Measurements from ENCODE around the gene TPST1.
"Not testable (repeated sequence)": the region's sequence is repeated elsewhere in the genome, so short reads cannot be mapped to it uniquely, and the experiment has no call there.

The TPST1 gene

DNA sequence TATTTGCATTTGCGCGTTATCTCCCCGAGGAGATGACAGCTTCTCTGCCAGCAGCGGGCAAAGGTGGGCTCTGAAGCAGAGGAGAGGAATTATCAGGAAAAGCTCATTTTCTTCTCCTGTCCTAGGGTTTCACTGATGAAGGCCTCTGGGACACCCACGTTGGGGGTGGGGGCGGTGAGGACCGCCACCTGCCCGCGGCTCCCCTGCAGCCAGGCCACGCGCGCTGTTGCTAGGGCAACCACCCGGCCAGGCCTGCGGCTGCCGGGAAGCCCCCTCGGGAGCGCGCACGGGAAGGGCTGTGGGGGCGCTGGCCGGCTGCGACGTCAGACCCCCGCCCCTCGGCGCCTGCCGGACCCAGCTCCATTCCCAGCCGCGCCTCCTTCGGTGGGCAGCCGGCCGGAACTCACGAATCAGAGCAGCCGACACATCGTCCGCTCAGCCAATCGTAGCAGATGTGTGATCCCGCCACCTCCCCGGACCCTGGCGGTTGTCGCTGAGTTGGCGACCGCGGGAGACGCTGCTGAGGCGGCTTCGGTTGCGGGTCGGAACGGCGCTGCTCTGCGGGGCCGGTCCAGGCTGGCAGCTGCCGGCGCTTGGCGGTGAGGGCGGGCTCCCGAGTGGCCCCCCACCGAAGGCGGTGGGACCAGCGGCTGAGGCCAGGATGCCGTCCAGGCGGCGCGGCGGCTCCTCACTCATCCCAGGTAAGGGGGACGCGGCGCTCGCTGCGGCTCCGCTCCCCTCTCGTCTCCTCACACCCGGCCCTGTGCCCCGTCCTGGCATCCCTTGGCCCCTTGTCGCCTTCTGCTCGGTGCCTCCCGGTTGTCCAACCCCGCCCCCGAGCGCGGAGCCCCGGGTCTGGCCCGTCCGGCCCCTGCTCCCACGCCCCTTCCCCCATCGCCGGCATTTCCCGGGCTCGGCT lies at the start of gene TPST1:
TSS of gene TPST1 (plus strand) at position 513 of the 919 bp plus-strand sequence. CDS start 35,092 bp downstream, outside the sequence.
- peak; percentile 96 for DNase-seq

- DNase-seq = not testable (repeated sequence)
Observed at GRCh38 chr7:66156035-66156434, 49.1 kb upstream of the TPST1 start.

DNA sequence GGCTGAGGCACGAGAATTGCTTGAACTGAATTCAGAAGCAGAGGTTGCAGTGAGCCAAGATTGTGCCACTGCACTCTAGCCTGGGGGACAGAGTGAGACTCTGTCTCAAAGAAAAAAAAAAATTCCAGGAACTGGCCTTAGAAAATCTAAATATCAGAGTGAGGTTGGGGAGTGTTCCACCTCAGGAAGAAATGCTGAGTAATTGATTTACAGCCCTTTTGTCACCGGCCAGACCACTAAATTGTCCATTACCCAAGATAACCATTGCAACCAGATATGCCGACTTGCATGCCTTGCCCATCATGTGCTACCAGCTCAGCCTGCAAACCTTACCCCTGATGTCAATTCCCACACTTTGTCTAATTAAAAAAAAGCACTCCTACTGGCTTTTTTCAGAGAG lies 48.1 kb upstream of the TPST1 start:
- no peak for DNase-seq

DNA sequence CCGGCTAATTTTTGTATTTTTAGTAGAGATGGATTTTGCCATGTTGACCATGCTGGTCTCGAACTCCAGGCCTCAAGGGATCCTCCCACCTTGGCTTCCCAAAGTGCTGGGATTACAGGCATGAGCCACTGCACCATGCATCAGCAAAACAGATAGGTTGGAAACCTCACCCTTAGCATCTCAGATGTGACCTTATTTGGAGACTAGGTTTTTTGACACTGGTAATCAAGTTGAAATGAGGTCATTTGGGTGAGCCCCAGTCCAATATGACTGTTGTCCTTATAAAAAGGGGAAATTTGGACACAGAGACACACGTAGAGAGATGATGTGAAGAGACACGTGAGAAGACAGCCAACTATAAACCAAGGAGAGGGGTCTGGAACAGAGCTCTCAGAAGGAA lies 42.5 kb upstream of the TPST1 start:
- DNase-seq = no peak

- DNase-seq = no peak
Observed at GRCh38 chr7:66163186-66163610, 41.9 kb upstream of the TPST1 start.

DNA sequence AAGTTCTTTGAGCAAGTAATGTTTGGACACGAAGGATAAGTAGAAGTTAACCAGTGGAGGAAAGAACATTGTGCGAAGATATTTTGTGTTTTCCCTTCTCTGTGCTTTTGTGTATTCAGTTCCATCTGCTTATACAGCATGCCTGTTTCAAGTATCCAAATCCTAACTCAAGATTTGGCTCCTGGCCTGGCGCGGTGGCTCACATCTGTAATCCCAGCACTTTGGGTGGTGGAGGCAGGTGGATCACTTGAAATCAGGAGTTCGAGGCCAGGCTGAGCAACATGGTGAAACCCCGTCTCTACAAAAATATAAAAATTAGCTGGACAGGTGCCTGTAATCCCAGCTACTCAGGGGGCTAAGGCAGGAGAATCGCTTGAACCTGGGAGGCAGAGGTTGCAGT lies 40.8 kb upstream of the TPST1 start:
- no peak for DNase-seq

GRCh38 chr7:66167773-66168387 lies 37.3 kb upstream of the TPST1 start:
- no peak for DNase-seq

DNA sequence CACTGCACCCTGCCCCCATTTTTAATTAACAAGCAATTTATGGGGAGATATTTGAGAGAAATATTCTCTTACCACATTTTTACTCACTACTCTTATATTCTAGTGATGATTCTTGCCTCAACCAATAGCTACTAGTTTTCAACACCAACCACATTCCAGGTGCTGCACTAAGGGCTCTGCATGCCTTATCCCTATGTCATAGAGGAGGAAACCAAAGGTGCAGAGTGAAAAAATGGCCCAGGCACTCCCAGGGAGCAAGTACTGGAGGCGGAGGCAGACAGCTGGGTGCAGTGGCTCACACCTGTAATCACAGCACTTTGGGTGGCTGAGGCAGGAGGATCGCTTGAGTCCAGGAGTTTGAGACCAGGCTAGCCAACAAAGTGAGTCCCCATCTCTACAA lies 35.5 kb upstream of the TPST1 start:
- no peak for DNase-seq

DNA sequence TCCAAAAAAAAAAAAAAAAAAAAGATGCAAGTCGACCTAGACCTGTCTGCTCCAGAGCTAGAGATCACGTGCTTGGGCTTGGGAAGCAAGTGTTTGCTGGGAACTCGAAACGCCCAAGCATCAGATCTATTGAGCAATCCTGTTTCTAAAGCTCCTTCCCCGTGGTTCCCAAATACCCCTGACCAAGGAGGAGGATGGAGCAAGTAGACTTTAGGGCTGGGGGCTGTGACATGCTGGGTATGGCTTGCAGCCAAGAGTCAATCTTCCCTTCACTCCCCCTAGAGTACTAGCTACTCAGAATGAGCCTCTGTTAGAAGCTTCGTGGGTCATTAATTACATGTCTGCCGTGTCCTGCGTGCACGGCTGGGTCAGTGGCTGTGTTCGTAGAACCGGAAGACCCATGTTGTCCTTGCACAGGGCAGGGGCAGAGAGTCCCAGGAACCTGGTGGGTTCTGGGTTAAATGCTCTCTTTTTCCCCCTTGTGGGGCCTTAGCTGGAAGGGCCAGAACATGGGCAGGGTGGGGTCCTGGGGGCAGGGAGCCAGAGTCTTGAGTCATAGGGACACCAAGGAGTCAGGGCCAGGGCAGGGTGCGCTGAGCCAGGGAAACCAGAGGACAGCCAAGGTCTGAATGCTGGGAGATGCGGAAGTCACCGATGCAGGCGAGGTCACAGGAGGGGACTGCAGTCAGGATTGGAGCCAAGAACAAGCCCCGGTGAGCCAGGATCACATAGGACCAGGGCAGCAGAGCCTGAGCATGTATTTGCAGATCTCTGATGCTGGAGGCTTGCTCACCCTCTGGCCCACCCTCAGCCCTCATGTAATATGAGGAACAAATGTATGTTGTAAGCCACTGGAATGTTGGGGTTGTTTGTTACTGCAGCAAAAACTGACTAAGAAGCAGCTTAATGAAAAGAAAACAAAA lies 34.6 kb upstream of the TPST1 start:
- DNase-seq = no peak

DNA sequence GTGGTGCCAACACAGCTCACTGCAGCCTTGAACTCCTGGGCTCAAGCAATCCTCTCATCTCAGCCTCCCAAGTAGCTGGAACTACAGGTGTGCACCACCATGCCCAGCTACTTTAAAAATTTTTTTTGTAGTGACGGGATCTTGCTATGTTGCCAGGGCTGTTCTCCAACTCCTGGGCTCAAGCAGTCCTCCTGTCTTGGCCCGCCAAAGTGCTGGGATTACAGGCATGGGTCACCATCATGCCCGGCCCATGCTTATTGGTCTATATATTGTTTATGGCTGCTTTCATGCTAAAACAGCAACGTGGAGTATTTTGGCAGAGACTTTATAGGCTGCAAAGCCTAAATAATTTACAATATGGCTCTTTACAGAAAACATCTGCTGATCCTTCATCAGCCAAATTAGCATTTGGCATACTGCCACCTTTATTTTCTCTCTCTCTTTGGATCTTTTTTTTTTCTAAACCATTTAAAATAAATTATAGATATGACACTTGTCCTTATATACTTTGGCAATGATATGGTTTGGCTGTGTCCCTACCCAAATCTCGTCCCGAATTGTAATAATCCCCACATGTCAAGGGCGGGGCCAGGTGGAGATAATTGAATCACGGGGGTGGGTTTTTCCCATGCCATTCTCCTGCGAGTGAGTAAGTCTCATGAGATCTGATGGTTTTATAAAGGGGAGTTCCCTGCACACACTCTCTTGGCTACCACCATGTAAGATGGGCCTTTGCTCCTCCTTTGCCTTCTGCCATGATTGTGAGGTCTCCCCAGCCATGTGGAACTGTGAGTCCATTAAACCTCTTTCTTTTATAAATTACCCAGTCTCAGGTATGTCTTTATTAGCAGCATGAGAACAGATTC lies 32.4 kb upstream of the TPST1 start:
- not testable (repeated sequence) for DNase-seq

DNA sequence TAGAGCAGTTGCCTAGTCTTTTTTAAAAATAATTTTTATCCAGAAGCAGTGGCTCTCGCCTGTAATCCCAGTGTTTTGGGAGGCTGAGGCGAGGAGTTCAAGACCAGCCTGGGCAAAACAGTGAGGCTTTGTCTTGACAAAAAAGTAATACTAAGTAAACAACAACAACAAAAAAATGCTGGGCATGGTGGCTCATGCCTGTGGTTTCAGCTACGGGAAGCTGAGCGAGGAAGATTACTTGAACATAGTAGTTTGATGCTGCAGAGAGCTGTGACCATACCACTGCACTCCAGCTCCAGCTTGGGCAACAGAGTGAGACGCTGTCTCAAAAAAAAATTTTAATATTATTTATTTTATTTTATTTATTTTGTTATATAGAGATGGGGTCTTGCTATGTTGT lies 31.3 kb upstream of the TPST1 start:
- no peak for DNase-seq

GRCh38 chr7:66175006-66175405 lies 30.1 kb upstream of the TPST1 start:
- DNase-seq = not testable (repeated sequence)

DNA sequence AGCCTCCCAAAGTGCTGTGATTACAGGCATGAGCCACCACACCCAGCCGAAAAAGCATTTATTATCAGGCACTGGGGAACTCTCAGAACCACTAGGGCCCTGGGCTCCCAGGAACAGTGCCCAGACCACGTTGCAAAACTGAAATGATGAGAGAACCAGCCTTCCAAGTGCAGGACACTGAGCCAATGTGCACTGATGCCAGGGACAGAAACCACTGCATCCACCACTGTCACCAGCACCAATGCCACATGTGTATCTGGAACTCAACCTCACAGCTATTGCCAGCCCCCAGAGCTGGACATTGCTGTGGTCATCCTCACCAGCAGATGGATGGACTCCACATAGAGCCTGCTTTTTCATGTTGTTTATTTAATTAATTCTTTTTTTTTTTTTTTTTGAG lies 28.2 kb upstream of the TPST1 start:
- no peak for DNase-seq

GRCh38 chr7:66178258-66178657 lies 26.9 kb upstream of the TPST1 start:
- no peak for DNase-seq

DNA sequence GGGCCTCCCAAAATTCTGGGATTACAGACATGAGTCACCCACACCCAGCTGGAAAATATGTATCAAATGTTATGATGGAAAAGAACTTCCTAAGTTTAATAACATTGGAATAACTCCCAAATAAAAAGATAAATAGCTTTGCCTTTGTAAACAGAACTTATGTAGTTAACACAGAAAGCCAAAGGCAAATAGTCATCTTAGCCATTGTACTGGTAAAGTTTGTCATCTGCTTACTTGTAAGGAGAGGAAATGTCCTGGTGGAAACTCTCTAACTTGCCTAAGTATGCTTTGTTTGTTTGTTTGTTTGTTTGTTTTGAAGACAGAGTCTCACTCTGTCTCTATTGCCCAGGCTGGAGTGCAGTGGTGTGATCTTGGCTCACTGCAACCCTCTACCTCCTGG lies 23.8 kb upstream of the TPST1 start:
- DNase-seq = no peak

GRCh38 chr7:66181845-66182244 lies 23.3 kb upstream of the TPST1 start:
- DNase-seq = no peak

- DNase-seq = no peak
Observed at GRCh38 chr7:66182920-66183319, 22.2 kb upstream of the TPST1 start.

- no peak for DNase-seq
Observed at GRCh38 chr7:66183700-66184099, 21.4 kb upstream of the TPST1 start.

- no peak for DNase-seq
Observed at GRCh38 chr7:66185680-66186187, 19.4 kb upstream of the TPST1 start.

DNA sequence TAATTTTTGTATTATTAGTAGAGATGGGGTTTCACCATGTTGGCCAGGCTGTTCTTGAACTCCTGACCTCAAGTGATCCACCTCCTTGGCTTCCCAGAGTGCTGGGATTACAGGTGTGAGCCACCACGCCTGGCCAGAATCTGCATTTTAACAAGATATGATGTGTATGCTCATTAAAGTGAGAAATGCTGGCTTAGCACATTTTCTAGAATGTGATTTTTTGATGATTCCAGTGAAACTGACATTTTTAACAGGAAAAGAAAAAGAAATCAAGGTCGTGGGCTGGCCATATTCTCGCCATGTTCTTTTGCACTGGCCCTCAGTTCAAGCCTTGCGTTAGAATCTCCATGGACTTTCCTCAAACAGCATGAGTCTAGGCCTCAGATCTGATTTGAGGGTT lies 18.1 kb upstream of the TPST1 start:
- no peak for DNase-seq

- DNase-seq = no peak
Observed at GRCh38 chr7:66187905-66188304, 17.2 kb upstream of the TPST1 start.

- DNase-seq = no peak
Observed at GRCh38 chr7:66188645-66189044, 16.5 kb upstream of the TPST1 start.

All from midbrain (tissue), 1 donor.